ENCODE data around the gene NUMA1.

NUMA1 gene

DNA sequence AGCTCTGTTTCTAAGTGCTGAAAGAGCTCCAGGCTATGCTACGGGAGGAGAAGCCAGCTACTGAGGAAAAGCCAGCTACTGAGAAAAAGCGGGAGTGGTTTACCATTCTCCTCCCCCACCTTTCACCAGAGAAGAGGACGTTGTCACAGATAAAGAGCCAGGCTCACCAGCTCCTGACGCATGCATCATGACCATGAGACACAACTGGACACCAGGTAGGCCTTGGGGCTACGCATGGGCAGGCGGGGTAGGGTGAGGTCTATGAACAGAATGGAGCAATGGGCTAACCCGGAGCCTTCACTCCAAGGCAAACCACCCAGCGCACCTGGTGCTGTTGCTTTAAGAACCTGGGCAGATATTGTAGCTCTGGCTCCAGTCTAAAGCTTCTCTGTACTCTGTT is 80.5 kb downstream of the NUMA1 start:
- peak; percentile 67 for DNase-seq

GRCh38 chr11:71999362-71999761 is 81.0 kb downstream of the NUMA1 start:
- no peak for DNase-seq

GRCh38 chr11:71998649-71999310 is 81.6 kb downstream of the NUMA1 start, which contains the start of gene IL18BP:
TSS of gene IL18BP (plus strand) at chr11:71998909. CDS start at chr11:71999985, 1,076 bp downstream.
- DNase-seq, result no peak

DNA sequence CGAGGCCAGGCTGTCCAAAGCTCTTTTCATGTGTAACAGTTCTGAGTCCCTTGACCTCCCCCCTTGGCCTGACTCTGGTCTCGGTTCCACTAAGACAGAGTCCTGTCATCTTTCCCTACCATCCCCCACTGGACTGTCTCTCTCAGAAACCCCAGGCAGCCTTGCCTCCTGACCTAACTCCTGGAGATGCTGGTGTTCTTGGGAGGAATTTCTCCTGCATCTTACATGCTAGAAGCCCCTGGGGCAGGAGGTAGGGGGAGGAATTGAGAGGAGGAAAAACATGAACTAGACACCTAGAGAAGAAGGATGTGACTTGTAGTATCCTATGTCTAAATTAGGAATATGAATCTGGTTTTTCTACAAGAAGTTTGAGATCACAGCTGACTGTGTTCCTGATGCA is 82.3 kb downstream of the NUMA1 start:
- no peak for DNase-seq

DNA sequence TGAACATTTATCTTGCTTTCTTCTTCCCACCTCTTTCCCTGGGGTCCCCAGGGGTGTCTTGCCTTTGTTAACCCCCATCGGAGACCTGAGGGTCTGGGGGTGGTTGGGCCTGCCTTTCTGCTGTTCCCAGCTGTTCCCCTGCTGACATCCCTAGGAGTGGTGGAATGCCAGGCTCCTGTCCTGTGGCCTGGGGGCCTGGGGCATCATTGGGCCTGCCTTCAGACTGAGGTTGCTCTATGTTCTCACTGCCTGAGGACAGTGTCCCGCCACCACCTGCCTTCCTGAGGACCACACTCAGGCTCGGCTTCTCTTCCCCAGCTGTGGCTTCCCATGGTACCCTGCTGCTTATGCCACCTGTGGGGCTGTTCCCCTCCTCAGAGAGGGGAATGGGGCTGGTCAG is 82.7 kb downstream of the NUMA1 start:
- no peak for DNase-seq

DNA sequence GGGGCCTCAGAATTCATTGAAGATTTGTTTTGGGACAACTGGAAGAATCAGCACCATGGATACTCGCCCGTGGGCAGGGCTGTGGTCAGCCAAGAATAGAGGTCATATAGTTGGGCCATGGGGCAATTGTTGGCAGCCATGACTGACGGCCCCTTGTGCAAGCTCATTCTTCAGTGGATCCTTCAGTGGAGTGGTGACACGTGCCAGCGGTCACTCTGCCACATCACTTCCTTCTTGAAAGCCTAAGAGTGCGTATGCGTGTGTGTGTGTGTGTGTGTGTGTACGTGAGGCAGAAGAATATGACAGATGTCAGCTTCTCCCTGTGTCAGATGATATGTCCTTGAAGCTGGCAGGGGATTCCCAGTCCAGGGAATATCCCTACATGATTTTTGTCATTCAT is 83.4 kb downstream of the NUMA1 start:
- no peak for DNase-seq

DNA sequence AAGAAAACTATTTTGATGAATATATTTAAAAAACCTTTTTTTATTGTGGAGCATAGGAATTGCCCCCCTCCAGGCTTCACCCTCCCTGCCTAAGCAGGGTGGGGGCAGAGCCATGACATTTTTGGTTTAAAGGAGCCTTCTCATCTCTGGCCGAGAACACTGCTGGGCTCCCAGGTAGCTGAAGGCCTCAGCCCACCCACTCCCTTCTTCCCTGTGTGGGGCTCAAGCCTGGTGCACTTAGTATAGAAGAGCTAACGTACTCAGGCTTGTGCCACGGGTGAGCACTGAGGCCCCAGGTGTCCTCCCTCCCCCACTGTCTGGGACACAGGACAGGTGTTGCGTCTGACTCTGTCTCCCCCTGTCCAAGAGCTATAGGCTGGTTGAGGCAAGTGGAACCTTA is 83.8 kb downstream of the NUMA1 start:
- no peak for DNase-seq

- peak; percentile 96 for DNase-seq
Measured at GRCh38 chr11:71995726-71996291, 84.5 kb downstream of the NUMA1 start.

DNA sequence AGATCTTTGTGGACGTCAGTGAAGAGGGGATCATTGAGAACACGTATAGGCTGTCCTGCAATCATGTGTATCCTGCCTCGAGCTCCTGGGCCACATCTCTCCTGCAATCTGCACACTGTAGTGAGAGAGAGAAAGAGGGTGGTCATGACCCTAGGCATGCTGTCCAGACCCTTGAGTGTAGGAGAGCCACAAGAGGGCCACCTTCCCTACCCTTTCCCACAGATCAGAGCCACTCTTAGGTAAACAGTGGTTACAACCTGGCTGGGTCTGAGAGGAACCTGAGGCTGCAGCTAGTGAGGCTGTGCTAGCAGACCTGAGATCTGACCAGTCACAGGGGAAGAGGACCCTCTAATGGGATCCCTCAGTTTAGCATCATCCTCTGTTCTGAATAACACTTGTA is 85.6 kb downstream of the NUMA1 start:
- no peak for DNase-seq

- DNase-seq, result no peak
Measured at GRCh38 chr11:71992136-71992730, 88.1 kb downstream of the NUMA1 start.

DNA sequence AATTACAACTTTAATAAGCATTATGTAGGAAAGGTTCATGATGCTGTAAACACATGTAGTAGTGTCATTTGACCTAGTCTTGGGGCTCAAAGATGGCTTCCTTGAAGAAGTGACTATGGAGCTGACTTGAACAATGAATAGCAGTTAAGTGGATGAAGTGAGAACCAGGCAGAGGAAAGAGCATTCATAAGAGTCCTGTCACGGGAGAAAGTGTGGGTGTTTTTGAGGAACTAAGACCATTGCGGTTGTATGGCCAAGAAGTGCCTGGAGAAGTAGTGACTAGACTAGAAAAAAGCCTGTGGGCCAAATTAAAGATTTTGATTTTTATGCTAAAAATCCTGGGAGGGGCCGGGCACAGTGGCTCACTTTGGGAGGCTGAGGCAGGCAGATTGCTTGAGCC is 88.8 kb downstream of the NUMA1 start:
- DNase-seq, result no peak

DNA sequence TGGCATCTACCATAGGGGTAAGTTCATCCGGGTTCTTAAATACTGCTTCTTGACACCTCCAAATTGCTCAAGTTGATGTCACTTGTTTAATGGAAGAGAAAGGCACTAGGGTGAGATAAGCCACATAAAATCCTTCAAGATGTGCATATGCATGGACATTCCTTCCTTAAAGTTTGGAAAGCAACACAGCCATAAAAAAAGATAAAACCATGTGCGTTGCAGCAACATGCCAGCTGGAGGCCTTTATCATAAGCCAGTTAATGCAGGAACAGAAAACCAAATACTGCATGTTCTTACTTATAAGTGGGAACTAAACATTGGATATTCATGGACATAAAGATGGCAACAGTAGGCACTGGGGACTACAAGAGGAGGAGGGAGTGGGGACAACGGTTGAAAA is 89.6 kb downstream of the NUMA1 start:
- DNase-seq, result no peak

DNA sequence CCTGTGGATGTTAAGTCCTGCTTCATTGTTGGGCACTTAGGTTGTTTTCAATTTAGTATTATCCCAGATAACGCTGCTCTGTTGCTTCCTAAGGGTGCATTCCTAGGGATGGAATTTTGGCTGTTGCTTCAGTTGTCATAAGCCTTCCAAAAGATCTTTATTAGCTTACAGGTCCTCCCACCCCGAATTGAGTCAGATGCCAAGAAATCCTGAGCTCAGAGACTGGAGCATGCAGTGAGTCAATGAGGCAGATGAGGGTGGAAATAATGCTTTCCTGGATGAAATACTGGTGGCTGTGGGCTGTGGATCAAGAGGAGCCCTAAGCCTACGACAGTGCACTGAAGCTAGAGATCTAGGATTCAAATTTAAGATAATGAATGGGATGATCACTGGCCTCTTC is 92.3 kb downstream of the NUMA1 start:
- DNase-seq, result no peak

DNA sequence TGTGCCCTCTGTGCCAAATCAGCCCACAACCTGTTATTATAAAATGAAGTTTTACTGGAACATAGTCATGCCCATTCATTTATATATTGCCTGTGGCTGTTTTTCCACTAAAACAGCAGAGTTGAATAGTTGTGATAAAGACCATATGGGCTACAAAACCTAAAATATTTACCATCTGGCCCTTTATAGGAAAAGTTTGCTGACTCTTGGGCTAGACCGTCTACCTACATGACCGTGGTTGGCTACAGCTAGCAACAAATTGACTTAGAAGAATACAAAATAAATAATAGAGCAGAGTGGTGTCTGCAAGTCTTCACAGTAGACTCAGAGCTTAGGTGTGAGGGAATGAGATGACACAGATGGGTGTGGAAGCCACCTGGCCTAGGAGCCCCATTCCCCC is 92.8 kb downstream of the NUMA1 start:
- DNase-seq, result no peak

DNA sequence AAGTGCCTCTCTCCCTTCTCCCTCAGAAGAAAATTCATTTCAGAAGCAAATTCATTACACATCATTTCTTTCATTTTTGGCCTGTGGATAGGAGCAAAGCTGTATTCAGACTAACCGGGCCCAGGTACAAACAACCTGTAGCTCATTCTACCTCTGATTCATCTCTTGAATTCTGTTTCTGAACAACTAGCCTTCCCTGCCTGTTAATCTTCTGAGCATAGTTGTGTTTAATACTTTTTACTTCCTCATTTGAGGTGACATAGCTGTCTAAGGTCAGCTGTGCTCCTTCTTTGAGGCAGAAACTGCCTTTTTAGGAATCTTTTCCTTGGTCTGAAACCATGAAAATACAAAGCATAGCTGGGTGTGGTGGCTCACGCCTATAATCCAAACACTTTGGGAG is 94.2 kb downstream of the NUMA1 start:
- no peak for DNase-seq

DNA sequence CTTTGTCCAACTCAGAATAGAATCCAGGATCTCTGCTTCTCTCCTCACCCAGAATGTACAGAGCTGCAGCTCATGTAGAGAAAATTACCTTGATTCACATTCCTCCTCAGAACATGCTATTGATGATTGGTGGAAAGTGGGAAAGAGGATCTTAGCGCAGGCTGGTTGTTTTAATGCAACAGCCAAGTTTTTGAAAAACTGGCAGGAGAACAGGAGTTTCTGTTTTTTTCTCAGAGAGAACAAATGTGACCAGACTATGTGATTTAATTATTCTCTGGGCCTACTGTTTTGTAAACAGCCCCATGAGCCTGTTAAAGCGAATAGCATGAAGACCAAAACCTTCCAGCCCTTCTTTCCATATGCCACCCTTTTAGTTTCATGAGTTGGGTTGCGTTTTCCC is 100.7 kb downstream of the NUMA1 start:
- DNase-seq, result no peak

GRCh38 chr11:71979094-71979493 is 101.2 kb downstream of the NUMA1 start:
- no peak for DNase-seq

GRCh38 chr11:71977743-71978418 is 102.5 kb downstream of the NUMA1 start:
- DNase-seq, result peak; percentile 80

GRCh38 chr11:71977090-71977489 is 103.3 kb downstream of the NUMA1 start:
- no peak for DNase-seq

- no peak for DNase-seq
Measured at GRCh38 chr11:71976551-71976950, 103.8 kb downstream of the NUMA1 start.

DNA sequence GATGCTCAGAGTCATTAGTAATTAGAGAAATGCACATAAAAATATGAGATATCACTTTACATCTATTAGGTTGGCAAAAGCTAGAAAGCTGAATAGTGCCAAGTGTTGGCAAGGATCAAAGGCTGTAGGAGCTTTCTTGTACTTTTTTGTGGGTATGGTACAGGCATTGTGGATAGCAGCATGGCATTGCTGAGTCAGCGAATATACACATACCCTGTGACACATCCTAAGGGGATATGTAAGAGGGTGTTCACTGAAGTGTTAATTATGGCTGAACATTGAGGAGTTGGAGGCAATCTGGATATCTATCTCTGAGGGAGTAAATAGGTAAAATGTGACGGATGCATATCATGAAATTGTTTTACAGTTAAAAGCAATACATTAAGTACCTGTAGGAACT is 108.7 kb downstream of the NUMA1 start:
- DNase-seq, result no peak

GRCh38 chr11:71964641-71965040 is 115.7 kb downstream of the NUMA1 start:
- no peak for DNase-seq

DNA sequence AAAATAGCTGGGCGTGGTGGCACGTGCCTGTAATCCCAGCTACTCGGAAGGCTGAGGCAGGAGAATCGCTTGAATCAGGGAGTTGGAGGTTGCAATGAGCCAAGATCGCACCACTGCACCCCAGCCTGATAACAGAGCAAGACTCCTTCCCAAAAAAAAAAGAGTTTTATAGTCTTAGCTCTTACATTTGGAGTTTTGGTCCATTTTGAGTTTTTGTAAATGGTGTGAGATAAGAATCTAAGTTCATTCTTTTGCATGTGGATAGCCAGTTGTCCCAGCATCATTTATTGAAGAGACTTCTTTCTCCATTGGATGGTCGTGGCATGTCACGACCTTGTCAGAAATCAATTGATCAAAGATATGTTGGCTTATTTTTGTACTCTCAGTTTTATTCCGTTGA is 116.9 kb downstream of the NUMA1 start:
- no peak for DNase-seq

- DNase-seq, result peak; percentile 49
Measured at GRCh38 chr11:71962428-71963038, 117.8 kb downstream of the NUMA1 start.
